NCI-H526 treated with DMSO at 0.1 percent for 48 hours (cell line): ENCODE results near the gene RABGAP1L.
"Not testable (repeated sequence)": the region's sequence is repeated elsewhere in the genome, so short reads cannot be mapped to it uniquely, and the experiment has no call there.

Experiments used
- DNase-seq: peaks from one replicate; lab custom pipeline; 2025; lab: John Stamatoyannopoulos, UW

Gene RABGAP1L

DNA sequence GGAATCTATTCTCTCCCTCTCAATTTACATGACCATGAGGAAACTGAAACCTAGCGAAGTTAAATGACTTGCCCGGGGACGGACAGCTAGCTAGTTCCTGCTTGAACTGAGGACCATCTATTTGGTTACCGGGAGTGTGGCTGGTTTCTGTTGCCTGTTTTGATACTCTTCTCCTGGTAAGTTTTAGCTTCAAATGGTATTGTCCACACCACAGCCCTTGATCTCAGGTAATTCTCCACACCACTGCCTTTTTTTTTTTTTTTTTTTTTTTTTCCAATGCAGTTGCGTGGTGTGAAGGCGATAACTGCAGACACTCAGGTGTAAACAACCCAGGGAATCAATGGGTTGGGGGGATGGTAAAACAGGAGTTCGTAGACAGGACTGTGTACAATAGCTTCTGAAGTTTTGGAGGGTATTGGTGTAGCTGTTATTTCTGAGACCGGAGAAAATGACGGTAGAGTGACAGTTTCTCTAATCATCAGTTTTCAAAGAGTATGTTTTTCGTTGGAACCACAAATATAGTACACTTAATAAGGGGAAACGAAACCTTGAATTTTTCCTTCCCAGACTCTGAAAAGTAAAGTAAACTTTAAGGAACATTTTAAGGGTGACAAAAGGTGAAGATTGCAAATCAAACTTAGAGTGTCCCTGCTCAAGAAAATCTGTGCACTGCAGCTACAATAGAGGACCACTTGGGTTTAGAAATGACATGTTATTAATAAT is 715.2 kb downstream of the RABGAP1L start:
- DNase-seq: peak; percentile 95

GRCh38 chr1:174875306-174875705 is 716.0 kb downstream of the RABGAP1L start:
- peak; percentile 97 for DNase-seq

- DNase-seq: peak; percentile 82
These were observed 717.9 kb downstream of the RABGAP1L start for GRCh38 chr1:174877208-174877673.

GRCh38 chr1:174880171-174880570 is 720.9 kb downstream of the RABGAP1L start:
- no peak for DNase-seq

- no peak for DNase-seq
These were observed 724.1 kb downstream of the RABGAP1L start for GRCh38 chr1:174883409-174883808.

DNA sequence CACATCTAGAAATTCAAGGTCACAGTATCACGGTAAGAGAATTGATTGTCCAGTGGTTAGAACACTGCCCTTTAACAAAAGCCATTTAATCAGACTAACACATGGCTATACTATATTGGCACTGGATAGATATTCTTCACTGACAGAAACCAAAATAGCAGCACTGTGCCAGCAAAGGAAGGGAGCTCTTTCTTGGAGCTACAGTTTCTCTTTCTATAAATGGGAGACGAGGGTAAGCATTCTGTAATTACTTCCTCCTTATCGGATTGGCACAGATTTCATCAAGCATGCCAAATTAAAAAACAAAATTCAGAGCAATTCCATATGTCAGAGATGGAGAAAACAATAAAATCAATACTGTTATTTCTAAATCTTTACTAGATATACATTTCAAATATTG is 724.7 kb downstream of the RABGAP1L start:
- DNase-seq: no peak

DNA sequence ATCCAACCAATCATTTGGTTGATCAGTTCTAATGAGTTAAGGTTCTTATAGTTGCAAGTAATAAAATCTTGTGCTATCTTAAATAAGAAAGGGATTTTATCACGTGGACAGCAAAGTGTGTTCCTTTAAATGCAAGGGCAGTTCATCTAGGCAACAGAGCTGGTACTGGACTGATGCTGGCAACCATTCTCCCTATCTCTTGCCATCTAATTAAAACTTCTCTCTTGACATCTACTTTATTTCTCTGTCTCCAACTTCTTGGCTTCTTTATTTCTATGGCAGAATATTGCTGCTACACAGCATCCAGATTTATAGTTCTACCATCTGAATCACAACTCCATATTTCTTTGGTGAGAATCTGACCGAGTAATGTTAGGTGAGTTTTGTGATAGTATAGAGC is 725.2 kb downstream of the RABGAP1L start:
- no peak for DNase-seq

DNA sequence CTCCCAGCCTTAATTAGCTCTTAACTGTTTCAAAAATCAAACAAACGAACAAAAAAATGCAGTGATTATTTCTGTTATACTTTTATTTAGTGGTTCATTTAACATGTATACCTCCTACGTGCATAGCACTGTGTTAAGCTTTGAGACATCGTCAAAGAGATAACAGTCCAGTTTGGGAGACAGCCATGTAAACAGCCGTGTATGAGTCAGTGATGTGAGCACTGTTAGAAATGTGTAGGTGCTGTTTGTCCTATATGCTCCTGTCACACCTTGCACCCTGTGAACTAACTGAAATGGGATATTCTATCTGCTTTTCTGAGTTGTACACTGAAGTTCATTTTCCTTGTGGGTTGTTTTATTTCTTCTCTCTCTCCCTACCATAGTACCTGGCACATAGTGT is 730.7 kb downstream of the RABGAP1L start:
- DNase-seq: no peak

- no peak for DNase-seq
These were observed 732.7 kb downstream of the RABGAP1L start for GRCh38 chr1:174892016-174892415.

DNA sequence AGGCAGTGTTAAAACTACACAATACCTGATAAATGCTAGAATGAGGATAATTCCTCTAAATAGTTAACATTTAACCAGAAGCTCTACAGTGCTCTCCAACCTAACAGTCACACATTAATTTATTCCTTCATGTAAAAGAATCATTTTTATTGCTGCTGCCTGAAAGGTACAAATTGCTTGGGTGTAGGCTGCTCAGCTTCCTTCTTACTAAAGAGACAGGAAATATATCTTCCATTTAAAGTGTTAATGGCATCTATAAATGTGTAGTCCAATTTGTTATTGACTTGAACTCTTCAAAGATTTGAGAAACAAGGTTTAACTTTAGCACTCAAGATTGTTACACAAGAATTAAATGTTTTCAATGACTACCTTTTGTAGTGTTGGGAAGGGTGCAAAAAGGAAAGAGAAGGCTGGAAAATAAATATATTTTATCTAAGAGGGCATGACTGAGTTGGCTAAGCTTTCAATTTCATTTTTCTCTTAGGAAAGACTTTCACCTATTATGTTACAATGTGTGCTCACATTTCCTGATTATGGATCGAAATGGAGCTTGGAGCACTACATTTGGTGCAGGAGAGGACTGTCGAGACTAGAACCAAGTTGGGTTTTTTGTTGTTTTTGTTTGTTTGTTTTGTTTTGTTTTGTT is 734.9 kb downstream of the RABGAP1L start:
- no peak for DNase-seq

DNA sequence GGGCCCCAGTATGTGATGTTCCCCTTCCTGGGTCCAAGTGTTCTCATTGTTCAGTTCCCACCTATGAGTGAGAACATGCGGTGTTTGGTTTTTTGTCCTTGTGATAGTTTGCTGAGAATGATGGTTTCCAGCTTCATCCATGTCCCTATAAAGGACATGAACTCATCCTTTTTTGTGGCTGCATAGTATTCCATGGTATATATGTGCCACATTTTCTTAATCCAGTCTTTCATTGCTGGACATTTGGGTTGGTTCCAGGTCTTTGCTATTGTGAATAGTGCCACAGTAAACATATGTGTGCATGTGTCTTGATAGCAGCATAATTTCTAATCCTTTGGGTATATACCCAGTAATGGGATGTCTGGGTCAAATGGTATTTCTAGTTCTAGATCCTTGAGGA is 736.3 kb downstream of the RABGAP1L start:
- DNase-seq: not testable (repeated sequence)

GRCh38 chr1:174898102-174898797 is 738.9 kb downstream of the RABGAP1L start:
- no peak for DNase-seq

GRCh38 chr1:174900317-174900716 is 741.0 kb downstream of the RABGAP1L start:
- no peak for DNase-seq

DNA sequence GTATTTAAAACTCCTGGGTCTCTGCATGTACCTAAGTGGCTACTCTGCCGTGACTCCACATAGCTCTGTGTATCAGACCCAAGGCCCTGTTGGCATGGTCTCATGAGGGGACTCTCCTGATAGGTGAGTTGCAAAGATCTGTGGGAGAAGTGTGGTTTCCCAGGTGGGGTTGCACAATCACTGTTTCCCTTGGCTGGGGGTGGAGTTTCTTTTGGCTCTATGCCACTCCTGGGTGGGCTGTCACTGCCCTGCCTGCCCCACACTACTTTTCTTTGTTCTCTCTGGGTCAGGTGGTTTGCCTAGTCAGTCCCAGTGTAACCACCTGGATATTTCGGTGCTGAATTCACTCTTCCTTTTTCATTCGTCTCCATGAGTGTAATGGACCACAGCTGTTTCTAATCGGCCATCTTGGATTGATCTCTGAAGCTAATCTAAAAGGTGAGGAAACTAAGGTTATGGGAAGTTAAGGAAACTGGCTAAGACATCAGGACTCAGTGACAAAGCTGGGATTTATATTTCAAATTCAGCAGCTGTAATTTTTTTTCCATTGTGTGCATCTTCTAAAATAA is 743.3 kb downstream of the RABGAP1L start:
- DNase-seq: no peak

DNA sequence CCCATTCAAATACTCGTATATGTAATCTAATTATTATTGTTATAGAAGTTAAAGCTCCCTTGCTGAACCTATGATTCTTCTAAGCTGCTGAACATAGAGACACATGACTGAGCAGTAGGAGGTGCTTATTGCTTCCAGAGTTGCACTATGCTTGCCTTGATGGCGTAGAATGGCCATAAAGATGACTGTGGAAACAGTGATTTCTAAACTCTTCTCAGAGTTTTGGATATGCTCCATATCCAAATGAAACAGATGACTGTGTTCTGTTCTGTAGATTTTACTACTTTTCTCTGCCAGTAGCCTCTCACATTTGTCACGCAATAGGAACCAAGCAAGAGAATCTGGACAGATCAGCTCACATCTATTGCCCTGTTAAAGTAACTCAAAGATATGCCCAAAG is 752.3 kb downstream of the RABGAP1L start:
- DNase-seq: no peak

DNA sequence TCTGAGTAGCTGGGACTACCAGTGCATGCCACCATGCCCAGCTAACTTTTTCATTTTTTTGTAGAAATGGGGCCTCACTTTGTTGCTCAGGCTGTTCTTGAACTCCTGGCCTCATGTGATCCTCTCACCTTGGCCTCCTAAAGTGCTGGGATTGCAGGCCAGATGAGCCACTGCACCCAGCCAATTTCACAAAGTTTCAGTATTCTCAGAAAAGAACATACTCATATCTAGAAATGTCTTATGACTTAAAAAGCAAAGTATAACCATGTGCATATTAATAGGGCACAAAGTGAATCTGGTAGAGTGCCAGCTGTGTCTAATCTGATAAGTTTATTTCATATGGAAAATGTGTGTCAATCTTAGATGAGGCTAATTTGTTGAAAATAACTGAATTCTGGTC is 752.9 kb downstream of the RABGAP1L start:
- DNase-seq: no peak

DNA sequence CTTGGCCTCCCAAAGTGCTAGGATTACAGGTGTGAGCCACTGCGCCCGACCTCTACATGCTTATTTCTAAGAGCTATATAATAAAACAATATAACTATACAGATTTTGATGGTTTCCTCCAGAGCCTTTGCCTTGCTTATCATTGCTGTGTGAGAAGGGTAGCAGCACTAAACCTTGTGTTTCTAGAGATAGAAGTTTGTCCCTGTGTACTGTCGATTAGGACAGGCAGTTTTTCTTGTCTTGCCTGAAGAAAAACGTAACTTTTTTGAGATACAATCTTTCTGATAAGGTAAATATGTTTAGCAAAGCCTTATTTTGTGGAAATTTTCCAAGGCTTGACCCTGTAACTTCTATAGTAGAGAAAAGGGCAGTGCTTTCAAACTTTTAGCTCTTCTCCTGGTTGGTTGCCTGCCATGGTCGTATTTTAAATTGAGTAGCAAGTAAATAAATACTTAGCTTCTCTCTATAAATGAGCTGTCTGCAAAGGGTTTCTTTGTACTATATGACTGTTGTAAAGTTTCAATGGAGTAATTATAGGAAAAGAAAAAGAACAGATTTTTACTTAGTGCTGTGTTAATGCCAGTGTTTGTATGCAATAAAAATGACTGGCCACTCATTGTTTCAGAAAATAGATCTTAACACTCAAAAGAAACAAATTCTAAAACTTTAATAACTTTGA is 754.0 kb downstream of the RABGAP1L start:
- DNase-seq: no peak

- no peak for DNase-seq
These were observed 755.7 kb downstream of the RABGAP1L start for GRCh38 chr1:174914991-174915390.

DNA sequence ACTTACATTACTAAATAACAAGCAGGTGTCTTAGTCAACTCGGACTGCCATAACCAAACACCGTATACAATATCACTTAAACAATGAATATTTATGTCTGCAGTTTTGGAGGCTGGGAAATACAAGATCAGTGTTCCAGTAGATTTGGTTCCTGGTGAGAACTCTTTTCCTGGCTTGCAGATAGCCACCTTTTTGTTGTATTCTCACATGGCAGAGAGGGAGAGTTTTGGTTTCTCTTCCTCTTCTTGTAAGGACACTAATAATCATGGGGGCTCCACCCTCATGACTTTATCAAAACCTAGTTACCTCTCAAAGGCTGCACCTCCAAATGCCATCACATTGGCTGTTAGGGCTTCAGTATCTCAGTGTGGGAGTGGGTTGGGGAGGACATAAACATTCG is 757.5 kb downstream of the RABGAP1L start:
- DNase-seq: no peak

DNA sequence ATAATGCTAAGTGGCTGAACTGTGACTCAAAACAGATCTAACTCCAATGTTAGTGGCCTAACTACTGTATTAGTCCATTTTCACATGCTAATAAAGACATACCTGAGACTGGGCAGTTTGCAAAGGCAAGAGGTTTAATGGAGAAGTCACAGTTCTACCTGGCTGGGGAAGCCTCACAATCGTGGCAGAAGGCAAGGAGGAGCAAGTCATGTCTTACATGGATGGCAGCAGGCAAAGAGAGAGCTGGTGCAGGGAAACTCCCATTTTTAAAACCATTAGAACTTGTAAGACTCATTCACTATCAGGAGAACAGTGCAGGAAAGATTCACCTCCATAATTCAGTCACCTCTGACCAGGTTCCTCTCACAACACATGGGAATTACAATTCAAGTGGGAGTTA is 760.8 kb downstream of the RABGAP1L start:
- DNase-seq: no peak

DNA sequence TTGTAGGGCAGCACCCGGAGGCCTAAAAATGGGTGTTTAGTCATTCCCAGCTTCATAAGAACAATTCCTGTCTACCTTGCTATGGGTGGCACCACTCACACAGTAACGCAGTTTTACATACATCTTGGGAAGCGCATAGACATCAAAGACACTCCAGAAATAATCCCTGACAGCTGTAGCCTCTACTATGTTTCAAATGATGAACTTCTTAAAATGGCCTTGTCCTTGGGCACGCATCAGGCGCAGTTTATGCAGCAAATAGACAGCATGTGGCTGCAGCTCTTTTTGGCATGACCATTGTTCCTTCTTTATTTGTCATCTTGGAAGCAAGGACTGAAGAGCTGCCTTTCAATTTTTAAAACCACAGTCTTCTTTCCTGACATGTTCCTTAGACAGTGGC is 762.8 kb downstream of the RABGAP1L start:
- no peak for DNase-seq

DNA sequence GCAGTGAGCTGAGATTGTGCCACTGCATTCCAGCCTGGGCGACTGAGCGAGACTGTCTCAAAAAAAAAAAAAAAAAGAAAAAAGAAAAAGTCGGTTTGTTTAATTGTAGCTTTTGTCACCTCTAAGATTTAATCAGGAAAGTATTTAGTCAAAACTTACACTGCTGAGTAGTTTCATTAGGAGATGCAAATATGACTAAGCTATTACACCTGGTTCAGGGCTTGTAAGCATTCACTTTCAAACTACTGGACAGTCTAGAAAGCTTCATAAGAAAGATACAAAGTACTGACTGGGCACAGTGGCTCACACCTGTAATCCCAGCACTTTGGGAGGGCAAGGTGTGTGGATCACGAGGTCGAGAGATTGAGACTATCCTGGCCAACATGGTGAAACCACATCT is 764.5 kb downstream of the RABGAP1L start:
- DNase-seq: no peak
